ENCODE results near the gene NKD2.

The NKD2 gene

DNA sequence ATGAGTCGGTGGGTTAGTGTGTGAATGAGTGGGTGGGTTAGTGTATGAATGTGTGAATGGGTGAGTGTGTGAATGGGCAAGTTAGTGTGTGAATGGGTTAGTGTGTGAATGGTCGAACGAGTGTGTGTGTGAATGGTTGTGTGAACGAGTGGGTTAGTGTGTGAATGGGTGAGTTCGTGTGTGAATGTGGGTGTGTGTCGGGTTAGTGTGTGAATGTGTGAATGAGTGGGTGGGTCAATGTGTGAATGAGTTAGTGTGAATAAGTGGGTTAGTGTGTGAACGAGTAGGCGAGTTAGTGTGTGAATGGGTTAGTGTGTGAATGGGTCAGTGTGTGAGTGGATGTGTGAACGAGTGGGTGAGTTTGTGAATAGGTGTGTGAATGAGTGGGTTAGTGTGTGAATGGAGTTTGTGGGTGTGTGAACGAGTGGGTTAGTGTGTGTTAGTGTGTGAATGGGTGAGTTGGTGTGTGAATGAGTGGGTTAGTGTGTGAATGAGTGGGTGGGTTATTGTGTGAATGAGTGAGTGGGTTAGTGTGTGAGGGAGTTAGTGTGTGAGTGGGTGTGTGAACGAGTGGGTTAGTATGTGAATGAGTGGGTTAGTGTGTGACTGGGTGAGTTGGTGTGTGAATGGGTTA, 38.8 kb downstream of the NKD2 start:
- DNase-seq, result no peak

DNA sequence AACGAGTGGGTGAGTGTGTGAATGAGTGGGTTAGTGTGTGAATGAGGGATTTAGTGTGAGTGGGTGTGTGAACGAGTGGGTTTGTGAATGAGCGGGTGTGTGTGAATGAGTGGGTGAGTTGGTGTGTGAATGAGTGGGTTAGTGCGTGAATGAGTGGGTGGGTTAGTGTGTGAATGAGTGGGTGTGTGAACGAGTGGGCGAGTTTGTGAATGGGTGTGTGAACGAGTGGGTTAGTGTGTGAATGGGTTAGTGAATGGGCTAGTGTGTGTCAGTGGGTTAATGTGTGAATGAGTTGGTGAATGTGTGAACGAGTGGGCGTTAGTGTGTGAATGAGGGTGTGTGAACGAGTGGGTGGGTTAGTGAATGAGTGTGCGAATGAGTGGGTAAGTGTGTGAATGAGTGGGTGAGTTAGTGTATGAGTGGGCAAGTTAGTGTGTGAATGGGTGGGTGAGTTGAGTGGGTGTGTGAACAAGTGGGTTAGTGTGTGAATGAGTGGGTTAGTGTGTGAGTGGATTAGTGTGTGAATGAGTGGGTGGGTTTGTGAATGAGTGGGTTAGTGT, 39.6 kb downstream of the NKD2 start:
- DNase-seq, result no peak

DNA sequence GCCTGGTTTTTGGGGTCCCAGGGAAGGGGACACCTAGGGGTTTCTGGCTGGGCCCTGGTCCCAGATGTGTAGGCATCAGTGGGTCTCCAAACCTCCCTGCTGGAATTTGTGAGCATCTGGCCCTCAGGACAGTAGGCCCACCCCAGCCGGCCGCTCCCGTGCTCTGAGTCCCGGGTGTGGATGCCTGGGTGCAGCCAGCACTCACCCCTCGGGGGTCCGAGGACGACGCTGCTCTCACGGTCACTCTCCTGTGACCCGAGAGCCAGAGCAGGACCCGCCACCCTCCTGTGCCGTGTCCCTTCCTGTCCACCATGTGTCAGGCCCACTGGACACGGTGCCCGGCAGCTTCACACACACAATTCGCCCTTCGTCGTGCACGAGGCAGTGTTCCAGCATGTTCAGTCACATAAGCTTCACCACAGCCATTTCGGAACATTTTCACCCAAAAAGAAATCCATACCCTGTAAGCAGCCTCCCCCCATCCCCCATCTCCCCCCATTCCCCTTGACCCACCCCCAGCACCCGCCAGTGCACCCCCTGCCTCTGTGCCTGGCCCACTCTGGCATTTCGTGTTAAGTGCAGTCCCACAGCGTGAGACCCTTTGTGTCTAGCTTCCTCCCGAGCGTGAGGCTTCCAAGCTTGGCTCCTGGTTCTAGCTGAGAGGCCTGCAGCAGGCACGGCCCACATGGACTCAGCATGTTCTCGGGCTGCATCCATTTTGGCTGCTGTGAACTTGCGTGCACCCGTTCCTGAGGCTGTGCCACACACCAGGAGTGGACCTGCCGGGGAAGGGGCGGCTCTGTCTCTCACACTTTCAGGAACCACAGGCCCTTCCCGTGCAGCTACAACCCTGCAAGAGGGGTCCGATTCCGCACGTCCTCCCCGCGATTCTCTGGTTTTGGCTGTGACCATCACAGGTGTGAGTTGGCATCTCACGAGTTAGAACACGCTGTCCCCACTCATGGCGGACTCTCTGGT, 40.5 kb downstream of the NKD2 start:
- DNase-seq, result no peak

DNA sequence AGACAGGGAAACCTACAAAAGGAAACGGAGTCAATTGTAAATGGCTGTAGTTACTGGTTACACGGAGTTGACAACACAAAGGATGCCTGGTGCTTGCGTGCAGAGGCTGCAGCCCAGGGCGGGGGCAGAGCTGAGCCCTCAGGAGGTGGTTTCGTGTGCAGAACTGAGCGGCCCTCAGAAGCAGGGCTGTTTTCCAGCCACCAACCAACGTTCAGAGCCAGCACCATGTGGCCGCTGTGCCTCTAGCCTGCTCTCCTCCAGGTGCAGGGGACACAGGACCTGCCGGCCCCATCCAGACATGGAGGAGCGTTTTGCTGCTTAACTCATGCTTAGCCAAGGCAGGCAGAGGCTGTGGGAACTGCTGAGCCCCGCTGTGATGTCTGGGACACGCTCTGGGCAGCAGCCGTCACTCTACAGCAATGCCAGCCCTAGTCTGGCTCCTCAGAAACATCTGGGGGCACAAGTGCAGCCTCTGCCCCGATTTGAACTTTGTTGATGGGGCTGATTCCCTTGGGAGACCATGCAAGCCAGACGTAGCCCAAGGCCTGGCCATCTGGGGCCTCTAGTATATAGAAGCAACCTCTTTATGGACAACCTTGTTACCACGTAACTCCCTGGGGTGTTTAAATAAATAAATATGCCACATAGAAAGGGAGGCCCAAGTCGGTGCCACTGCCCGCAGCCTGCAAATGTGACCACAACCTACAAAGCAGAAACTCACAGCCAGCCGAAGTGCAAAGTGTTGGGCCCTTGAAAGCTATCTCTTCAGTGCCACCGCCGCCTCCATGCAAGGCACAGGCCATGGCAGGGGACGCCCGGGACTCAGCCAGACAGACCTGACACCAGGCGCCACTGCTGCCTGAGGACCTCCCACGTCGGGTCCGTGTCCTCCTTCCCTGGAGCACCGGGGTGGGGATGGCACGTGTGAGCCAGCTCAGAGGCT, 42.1 kb downstream of the NKD2 start:
- no peak for DNase-seq

DNA sequence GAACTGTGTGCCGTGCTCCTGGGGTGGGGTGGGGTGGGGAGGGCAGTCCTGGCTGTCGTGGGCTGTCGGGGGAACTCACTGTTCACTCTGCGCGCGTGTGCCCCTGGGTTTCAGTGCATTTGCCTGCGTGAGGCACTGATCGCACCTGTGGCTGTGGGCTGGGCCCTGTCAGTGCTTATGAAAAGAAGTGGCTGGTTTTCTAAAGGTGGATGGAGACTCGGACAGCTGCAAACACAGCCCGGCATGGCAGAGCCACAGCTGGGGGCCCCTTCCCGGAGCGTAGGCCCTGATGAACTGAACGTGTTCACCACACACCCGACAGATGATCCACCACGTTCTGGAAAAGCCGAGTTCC, 42.7 kb downstream of the NKD2 start:
- DNase-seq, result no peak

DNA sequence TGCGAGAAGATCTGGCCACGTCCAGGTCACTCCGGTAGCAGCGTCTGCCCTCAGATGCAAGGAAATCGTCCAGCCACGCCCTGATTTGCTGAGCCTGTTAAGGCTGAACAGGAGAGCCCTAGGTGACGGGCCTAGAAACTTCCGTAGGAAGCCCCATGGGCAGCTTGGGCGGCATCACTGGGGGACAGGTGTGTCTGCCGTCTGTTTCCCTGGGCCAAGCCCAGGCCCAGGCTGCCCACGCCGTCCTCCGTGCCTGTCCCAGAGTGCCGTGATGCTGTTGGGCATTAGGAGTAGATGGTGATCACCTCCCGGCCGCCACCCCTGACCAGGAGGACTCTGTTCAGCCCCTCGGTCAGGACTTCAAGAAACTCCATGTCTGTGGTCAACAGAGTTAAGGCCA, 43.5 kb downstream of the NKD2 start:
- DNase-seq, result no peak

DNA sequence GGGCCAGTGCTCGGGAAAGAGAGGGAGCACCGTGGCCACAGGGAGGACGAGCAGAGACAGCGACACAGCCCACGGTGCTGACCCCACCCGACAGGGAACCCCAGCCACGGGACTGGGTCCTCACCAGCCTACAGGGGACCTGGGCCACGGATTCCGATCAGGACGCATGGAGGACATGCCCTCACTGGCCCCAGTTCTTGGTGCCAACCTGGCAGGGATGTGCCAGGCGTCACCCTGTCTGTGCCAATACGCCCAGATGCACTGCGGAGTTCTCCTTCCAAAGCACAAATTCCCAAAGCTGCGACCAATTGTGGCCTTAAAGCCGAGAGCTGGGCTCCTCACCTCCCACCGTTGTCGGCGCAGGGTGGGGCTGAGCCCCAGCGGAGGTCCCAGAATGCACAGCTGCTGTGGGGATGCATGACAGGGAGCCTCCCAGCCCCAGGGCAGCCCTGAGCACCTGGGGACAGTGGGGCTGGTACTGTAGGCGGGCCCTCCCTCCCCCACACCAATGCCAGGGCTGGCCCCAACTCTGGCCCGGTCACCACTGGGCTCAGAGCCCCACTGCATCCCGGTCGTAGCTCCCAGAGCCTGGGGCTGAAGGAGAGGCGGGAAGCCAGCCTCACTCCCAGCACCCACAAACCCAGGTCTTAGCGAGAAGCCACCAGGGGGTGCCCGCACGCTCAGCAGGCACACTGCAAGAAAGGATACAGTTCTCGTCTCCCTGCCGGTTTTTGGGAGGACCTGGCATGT, 44.2 kb downstream of the NKD2 start:
- no peak for DNase-seq

DNA sequence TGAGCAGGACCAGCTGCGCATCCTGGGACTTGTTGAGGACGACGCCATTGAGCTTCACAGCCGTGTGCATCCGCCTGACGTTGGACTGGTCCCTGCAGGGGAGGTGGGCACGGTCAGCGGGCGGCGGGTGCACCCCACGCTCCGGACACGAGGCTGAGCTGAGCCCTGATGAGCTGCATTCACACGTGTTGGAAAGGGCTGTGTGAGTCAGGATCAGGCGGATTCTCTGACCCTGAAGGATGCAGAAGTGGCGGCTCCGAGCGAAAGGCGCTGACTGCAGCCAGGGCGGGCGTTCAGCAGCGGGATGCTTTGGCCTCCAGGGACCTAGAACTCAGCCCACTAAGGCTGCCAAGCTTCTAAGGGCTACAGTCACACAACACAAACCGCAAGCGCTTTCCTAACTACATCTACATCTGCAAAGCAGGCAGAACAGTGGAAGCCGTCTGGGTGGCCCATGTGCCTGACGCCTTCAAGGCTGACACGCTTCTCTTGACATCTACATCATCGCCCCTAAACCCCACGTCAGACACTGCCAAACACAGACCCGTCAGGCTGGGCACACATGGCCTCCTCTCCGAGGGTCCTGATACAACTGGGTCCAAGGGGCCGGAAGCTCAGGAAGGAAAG, 44.9 kb downstream of the NKD2 start:
- no peak for DNase-seq

DNA sequence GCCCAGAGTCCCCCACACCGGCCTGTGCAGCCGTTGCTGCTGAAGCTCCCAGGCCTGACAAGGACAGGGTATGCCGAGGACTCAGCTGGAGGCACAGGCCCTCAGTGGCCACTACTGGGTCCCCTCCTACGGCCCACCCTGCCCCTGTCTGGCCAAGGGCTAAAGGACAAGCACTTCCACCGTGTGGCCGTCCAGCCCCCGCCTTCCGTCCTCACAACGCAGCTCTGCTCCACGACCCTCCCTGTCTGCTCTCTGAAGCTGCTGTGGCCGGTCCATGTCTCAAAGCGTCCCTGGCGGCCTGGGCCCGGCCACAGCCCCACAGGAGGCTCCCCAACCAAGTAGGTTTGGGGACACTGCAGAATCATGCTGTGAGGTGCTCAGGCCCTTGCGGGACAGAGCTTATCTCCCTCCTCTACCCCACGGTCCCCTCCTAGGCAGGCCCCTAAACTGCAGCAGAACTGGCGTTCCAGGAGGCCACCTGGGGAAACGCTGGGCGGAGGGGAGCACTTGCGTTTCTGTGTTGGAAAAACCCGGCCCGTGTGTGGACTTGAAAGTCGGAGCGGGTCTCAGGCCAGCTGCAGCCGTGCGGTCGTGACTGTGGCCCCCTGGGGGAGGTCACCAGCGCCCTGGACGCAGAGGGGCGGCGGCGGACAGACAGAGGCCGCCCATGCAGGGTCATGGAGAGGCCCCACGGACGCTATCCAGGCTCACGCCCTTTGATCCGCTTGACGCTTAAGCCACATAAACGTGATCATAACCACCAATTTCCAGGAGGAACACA, 45.6 kb downstream of the NKD2 start:
- no peak for DNase-seq

DNA sequence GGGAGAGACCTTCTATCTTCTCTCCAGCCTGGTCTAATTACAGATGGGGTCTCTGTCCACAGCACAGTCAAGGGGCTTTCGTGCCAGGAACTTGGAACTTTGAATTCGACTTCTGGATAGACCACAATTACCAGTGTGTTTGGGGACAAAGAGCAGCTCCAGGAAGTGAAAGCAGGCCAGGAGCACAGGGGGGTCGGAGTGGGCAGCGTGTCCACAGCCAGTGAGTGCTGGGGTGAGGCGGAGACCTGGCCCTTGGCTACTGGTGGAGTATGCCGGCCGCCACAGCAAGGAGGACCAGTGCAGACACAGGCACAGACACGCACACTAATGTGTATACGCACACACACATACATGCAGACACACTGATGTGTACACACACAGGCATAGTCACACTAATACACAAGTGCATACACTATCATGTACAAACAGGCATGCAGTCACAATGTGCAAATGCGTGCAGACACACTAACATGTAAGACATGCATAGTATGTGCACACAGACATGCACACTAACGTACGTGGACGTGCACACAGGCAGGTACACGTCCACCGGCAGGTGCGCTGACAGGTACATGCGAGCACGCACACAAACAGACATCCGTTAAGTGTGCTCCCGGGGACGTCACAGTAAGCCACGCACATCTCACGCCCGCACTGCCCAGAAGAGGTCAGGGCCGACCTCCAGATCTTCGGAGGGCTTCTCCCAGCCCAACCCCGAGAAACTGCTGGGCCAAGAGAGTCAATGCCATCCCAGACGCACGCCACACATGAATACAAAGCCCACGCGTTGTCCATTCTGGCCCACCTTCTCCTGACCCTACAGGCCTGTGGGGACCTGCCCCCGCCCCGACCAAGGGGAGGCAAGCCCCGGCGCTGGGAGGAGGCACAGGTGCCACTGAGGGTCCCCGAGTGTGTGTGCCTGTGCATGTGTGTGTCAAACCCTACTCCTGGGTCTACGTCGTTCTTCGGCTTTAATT, 46.5 kb downstream of the NKD2 start:
- no peak for DNase-seq

DNA sequence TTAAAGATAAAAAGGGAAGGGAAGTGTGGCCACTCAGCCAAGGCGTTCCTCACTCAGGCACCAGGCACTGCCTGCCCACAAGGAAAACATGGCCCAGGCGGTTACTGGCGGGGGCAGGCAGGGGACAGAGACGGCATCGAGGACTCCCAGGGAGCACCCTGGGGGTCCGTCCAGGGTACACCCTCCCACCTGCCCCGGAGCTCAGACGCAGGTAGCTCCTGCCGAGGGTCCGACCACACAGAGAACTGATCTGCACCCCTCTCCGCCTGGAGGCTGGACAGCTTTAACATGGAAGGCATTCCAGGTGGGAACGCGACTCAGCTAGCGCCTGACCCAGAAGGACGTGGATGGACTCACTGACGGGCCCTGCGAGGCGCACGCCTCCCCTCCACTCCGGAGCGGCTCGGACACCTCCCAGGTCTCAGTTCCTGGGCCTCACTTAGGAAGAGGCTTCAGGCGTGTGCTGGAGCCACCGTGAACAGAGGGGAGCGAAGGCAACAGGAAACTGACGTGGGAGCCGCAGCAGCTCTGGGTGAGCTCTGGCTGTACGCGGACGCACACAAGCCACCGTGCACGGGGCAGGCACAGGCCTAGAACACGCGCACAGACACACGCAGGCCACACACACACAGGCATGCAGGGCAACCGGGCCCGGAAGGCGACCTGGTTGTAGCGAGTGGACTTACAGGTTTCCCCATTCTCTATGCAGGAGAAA, 47.5 kb downstream of the NKD2 start:
- DNase-seq, result no peak

DNA sequence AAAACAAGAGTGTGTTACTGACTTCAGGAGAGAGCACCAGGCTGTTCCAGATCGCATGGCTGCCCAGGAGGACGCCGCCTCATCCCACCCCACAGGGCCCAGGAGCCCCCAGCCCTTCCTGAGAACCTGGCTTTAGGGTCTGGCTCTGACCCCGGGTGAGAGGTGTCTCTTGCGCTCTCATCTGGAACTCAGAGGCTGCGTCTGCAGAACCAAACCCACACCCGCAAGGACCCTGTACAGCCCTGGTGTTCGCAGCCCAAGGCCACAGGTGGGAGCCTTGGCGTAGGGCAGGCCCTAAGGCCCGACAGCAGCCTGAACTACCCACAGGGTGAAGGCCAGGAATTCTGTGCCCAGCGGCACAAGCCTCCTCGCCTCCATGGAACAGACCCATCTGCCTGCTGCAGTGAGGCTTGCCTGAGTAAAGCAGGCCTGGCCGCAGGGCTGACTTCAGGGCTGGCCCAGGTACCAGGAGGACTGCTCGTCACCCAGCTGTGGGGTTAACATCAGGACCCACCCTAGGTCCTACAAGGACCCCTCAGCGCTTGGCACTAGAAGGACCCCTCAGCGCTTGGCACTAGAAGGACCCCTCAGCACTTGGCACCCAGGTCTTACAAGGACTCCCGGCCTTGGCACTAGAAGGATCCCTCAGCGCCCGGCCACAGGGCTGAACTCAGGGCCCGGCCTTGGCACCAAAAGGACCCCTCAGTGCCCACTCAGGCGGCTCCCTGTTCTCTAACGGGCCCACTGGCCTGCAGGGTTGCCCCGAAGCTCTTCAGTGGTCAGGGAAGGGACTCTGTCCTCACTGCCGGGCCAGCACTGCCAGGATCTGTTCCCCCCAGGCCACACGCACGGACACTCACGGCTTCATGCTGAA, 48.2 kb downstream of the NKD2 start:
- DNase-seq, result no peak

DNA sequence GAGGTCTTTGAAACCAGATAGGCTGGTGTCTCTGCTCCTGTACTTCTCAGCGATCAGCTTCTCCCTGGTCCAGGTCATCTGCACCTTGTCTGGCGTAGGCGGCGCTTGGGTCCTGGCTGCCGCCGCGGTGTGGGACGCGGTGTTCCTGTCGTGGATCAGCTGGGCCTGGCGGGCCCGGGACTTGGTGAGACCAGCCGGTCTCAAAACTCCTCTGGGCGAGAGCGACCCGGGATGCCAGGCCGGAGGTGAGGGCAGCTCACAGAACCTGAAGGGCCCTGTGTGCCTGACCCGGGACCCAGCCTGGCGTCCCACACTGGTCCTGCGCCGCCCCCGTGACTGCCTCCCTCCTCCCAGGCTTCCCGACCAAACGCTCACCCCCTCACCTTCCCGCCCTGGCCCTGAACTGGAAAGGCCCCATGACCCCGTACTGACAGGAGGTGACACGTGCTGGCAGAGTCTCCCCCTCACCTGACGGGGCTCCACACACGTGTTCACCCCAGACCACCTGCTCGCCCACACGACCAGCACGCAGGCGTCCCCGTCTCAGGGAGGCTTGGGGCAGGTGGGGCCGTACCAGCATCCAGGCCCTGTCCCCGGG, 49.0 kb downstream of the NKD2 start:
- no peak for DNase-seq

DNA sequence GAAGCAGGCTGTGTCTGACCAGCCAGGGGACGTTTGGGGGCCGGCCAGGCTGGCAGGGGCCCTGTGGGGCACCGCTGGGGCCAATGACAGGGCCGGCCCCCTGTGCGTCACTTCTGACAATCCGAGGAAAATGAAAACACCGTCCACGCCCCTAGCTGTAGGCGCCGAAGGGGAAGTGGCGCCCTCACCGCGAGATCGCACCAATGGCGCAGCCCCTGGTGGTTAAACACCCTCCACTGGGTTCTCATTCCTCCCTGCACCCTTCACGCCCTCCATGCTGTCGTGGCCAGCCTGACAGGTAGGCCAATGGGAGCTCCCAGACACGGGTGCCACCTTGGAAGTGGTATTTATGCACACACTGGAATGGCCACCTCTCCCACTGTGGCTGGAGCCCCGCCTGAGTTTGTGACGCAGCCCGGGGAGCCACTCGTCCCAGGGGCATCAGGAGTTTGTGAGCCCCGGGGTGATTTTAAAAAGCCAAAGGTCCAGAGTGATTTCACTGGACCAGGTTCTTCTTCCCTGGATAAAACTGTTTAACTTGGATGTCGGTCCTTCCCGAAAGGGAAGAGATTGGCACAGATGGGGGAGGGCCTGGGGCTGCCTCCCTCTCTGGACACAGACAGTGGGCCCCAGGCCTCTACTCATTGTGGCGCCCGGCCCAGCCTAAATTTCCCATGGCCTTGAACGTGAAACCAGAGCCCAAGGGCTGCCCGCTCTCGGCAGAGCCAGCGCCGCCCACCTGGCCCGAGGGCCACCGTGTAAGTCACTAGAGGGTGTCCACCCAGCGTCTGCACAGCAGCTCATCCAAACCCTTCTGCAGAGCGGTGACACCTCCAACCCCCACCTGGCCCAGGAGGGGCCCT, 49.7 kb downstream of the NKD2 start:
- DNase-seq, result no peak

DNA sequence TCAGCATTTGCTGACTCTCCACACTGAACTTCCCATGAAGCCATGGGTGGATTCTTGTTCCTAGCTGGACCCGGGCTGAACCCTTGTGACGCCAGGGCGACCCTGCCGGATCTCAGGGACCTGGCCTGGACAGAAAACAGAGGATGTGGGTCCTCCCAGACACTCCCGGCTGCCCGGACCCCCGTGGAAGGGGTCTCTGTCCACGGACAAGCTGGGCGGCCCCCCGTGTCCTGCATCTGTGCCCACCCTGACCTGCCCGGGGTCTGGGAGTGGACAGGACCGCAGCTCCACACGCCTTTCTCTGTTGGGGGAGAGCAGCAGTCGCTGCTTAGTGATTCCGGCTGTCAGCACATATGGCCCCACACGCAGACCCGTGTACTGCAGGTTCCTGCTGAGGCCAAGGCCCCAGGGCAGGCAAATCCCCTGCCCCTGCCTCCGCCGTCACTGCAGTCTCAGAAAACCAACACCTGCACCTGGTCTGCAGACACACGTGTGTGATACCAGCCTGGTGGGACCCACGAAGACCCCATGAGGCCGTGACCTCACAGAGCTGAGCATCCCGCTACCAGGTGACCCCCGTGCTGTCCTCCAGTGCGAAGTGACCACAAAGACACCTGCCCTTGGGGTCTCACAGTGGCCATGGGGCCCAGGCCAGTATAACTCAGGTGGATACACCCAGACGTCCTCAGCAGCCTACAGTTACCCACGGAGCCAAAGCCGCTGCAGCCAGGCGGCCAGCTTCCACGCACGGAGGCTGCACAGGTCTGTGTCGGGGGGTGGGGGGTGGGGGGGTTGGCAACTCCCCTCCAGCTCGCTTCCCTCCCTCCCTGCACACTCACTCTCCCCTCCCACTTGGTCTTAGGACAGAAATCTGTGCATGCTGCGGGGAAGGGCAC, 50.6 kb downstream of the NKD2 start:
- DNase-seq, result no peak
